HG03442 (cell line): ENCODE data around the gene FERMT2.

ENCODE experiments used
- ATAC-seq: cut with Tn5 transposase; IDR thresholded peaks from one replicate; pipeline ENCODE4 v1.9.1; 2021; ENCODE audit warnings: mild to moderate bottlenecking, moderate library complexity; ENCODE audit not compliant: unreplicated experiment

FERMT2 gene

DNA sequence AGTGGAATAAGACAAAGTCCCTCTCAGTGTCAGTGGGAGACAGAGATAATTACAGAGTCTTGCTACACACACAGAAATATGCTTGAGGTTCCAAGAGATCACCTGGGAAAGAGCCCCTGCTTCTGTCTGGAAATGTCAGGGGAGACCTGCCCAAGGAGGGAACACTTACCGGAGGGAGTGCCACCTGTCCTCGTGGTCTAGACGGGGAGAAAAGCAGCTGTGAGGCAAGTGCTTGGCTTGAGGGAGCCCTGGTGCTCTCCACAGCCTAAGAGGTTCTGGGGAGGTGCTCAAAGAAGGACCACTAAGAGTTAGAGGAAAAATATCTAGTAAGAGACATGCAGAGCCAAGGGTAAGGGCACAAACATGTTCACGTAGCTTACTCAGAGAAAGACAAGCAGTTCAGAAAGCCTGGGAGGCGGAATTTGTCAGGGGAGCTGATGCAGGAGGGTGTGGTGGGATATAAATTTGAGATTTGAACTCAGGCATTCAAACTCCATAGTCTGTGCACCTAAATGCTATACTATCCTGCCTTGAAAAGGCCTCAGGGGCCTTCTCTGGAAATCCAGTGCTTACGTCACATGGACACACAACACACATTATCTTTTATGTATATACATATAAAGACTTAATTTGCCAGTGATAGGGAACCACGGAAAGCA, 121.2 kb downstream of the FERMT2 start:
- ATAC-seq, result no peak

DNA sequence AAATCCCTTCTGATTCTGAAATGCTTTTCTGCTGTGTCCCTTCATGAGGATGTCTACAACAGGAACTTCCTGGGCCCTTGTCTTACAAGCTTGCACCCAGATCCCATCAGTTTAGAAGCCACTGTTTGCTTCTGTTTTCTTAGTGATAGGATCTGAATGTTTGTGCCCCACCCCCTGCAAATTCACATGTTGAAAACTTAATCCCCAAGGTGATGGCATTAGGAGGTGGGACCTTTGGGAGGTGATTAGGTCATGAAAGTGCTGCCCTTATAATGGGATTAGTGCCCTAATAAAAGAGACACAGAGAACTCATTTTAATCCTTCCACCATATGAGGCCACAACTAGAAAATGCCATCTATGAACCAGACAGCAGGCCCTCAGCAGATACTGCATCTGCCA, 123.4 kb downstream of the FERMT2 start:
- no peak for ATAC-seq

DNA sequence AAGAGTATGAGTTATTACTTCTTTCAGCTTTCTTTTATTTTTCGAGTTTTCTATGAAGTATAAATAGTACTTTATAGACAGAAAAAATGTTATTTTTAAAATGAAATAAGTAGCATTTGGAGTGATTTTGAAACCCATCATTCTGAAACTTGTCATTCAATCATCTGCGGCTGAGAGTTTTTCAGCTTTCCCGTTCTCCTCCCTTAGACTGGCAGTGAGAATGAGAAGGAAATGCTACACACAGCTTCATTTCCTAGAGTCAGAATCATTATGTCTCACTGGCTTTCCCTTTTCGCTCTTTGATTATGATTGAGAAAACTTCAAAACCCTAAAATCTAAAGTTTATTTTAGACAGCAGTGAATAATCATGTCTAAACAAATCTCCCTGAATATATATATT, 125.8 kb downstream of the FERMT2 start:
- ATAC-seq, result no peak

DNA sequence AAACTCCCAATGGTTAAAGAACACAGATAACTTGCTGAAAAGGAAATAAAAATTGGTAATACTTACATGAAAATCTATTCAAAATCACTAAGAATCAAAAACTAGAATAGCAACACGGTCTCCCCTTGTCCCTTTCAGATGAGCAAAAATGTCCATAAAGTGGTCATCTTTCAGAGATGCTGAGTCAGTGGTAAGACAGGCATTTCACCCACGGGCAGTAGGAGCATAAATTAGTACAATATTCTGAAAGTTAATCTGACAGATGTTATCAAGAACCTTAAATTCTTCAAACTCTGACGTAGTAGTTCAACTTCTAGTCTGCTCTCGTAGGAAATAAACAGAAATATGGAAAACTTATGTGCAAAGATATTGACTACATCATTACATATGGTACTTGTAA, 126.4 kb downstream of the FERMT2 start:
- no peak for ATAC-seq

DNA sequence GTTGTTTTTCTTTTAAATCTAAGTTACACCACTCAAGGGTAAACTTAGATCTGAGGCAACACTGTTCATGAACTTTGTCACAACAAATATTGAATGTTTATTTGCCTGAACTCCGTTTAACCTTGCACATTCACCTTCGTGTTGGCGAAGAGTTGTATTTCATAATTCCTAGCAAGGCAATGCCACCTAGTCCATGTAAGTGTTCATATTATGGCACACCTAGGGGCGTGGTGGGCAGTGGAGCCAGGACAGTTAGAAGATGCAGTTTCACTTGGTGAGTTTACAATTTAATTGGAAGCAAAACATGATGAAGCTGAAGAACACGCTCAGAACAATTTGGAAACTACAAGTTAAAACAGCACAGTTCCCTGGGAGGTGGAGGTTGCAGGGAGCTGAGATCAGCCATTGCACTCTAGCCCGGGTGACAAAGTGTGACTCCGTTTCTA, 129.0 kb downstream of the FERMT2 start:
- no peak for ATAC-seq

DNA sequence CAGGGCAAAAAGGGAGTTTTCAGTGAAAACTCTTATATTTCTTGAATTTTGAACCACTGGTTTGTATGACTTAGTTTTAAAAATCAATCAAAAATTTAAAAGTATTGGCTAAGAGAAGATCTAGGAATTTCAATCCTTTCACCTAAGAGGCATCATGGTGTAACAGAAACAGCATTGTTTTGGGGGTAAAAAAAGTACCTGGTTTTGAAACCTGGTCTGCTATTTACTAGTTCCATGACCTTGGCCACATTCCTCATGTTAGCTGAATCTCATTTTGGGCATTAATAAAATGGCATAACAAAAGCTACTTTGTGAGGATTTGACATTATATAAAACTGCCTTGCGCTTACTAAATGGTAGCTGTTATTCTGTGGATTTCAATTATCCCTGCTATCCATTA, 142.7 kb downstream of the FERMT2 start:
- no peak for ATAC-seq
